Panc1 (cell line): Measurements from ENCODE around the gene PPARGC1A. TPM values are rescaled to one million over a fixed set of nuclear protein-coding genes. Genes with fewer than 3 reads are reported as not detected.

ENCODE experiments used
- ATAC-seq: fragments of 200-7000 bp; cut with Tn5 transposase; 2 replicates; pipeline ENCODE4 v1.9.1; 2020; ENCODE audit warnings: mild to moderate bottlenecking, moderate library complexity
- BruUV-seq: library from RNA; stranded (reverse); fragments of 400-500 nt; replicated peaks from 2 replicates; lab custom pipeline; 2021; lab: Mats Ljungman, UMichigan
- CTCF ChIA-PET: fragments of 300-600 bp; sonication (Branson Sonifier 250); formaldehyde crosslinking; loops from one replicate; lab custom pipeline; 2022; ENCODE audit warnings: antibody characterized with exemption; lab: Charles Lee
- POLR2A ChIA-PET: fragments of 300-600 bp; sonication (Branson Sonifier 250); formaldehyde crosslinking; loops from one replicate; lab custom pipeline; 2022; ENCODE audit warnings: antibody characterized with exemption; lab: Charles Lee
- DNase-seq: peaks from one replicate; pipeline ENCODE4 v3.0.0-alpha.2; 2010; ENCODE audit warnings: low read depth, low spot score
- H3K27ac ChIP-seq: 2 replicates; pipeline ENCODE4 v1.5.1; 2011; ENCODE audit warnings: mild to moderate bottlenecking, low read length, inconsistent platforms
- H3K27me3 ChIP-seq: fragments of 200-500 bp; sonication (Bioruptor generic); 2 replicates; pipeline ENCODE4 v1.6.0; 2014; ENCODE audit warnings: low read length, inconsistent platforms; ENCODE audit not compliant: control insufficient read depth, insufficient read depth
- H3K36me3 ChIP-seq: fragments of 200-500 bp; sonication (Bioruptor generic); 2 replicates; pipeline ENCODE4 v1.5.1; 2014; ENCODE audit warnings: inconsistent platforms, mild to moderate bottlenecking, low read length, moderate library complexity; ENCODE audit not compliant: control insufficient read depth, insufficient read depth
- H3K4me1 ChIP-seq: 2 replicates; pipeline ENCODE4 v1.5.1; 2011; ENCODE audit warnings: inconsistent platforms, mild to moderate bottlenecking, low read length, moderate library complexity; ENCODE audit not compliant: control insufficient read depth, insufficient read depth
- H3K4me3 ChIP-seq, 2 experiments: 2 replicates each; pipeline ENCODE4 v1.5.1; 2011 to 2012; ENCODE audit warnings: low read depth in 2 of 2, low read length in 2 of 2, mild to moderate bottlenecking in 2 of 2, inconsistent platforms in 1 of 2, moderate library complexity in 1 of 2
- H3K9me3 ChIP-seq: fragments of 200-500 bp; sonication (Bioruptor generic); 2 replicates; pipeline ENCODE4 v1.5.1; 2014; ENCODE audit warnings: low read depth, mild to moderate bottlenecking, inconsistent platforms, low read length, moderate library complexity; ENCODE audit not compliant: control insufficient read depth, insufficient read depth
- POLR2AphosphoS5 ChIP-seq: IDR thresholded peaks from 2 replicates; pipeline ENCODE4 v1.6.1; 2012; ENCODE audit warnings: mild to moderate bottlenecking, low read depth, low read length, moderate library complexity
- SIN3A ChIP-seq: IDR thresholded peaks from 2 replicates; pipeline ENCODE4 v1.6.1; 2012; ENCODE audit warnings: low read depth, mild to moderate bottlenecking, low read length, moderate library complexity, borderline replicate concordance; ENCODE audit not compliant: insufficient read depth
- TCF7L2 ChIP-seq: IDR thresholded peaks from 2 replicates; pipeline ENCODE4 v1.6.1; 2011; ENCODE audit warnings: mild to moderate bottlenecking, low read depth, low read length, inconsistent platforms
- in situ Hi-C: cut with HindIII; loops from 2 replicates; pipeline ENCODE4 v1.10.0; 2016; ENCODE audit warnings: low sequenced_read_pairs, low pct_unique_long_range_greater_than_20kb
- intact Hi-C: fragments of 100-400 bp; cut with micrococcal nuclease; formaldehyde crosslinking; loops from one replicate; pipeline ENCODE4 v1.10.0; 2022; ENCODE audit not compliant: unreplicated experiment
- total RNA-seq: library from RNA; stranded (reverse); gene quantifications from one replicate; pipeline ENCODE4 v1.2.1, GENCODE V29; 2021; ENCODE audit not compliant: unreplicated experiment
- TF ChIP-seq, protein P1 (sequence below): fragments of 450-650 bp; IDR thresholded peaks from 2 replicates; pipeline ENCODE4 v1.5.1; 2017; ENCODE audit warnings: mild to moderate bottlenecking
- TF ChIP-seq, protein P2 (sequence below), 2 experiments: IDR thresholded peaks; 2 replicates each; pipeline ENCODE4 v1.6.1; 2011 to 2012; ENCODE audit warnings: low read depth in 2 of 2, control low read depth in 1 of 2, low read length in 1 of 2, mild to moderate bottlenecking in 1 of 2, moderate library complexity in 1 of 2; ENCODE audit not compliant: insufficient read depth in 1 of 2

Gene PPARGC1A
- total RNA-seq, 1 experiment from 2014 or later = 0.59 TPM

DNA sequence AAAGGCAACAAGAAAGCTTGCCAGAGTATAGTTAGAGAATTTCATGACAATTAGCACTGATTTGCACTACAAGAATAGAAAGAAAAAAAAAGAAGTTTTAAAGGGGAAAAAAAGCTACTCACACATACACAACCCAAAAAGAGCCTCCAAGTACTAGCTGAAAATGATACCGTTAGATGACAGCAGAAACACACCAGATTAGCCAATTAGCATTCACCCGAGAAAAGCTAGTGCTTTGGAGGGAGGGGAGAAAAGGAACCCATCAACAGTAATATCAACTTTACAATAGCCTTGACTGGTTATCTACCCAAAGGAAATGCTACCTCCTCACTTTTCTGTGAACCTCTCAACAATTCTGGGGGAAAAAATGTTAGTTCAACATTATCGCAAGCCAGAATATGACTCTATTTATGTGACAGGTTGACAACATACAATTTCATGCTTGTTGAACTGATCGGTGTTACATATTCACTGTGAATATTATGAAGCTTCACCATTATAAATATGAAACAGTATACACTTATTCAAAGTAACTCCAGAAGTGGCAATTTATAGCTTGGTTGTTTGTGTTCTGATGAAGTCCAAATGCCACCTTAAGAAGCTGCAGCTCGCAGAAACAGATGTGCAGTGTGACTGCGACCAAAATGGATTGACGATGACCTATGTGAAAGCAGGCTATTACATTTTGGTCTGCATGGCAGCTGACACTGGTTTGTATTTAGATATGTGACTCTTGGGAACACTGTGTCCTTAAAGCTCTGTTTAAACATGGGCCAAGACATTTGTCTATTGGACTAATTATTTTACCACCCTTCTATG, 15.9 kb downstream of the PPARGC1A start:
- ATAC-seq (no peak), DNase-seq (no peak)
- H3K27ac ChIP-seq = no peak overlapping the region
- no peak overlapping the region for H3K4me3 ChIP-seq
- H3K9me3 ChIP-seq = no peaks in the 10 kb centered on the region
- no peaks in the 10 kb centered on the region for H3K27me3 ChIP-seq
- H3K36me3 ChIP-seq = no peaks in the 10 kb centered on the region
- no peaks in the 10 kb centered on the region for H3K4me1 ChIP-seq
- intact Hi-C loops = no loop called here
- ChIA-PET POLR2A (no interaction called here), CTCF (no interaction called here)
- TF ChIP-seq POLR2AphosphoS5 (no peak), SIN3A (no peak)
- TF ChIP-seq, protein P1, sequence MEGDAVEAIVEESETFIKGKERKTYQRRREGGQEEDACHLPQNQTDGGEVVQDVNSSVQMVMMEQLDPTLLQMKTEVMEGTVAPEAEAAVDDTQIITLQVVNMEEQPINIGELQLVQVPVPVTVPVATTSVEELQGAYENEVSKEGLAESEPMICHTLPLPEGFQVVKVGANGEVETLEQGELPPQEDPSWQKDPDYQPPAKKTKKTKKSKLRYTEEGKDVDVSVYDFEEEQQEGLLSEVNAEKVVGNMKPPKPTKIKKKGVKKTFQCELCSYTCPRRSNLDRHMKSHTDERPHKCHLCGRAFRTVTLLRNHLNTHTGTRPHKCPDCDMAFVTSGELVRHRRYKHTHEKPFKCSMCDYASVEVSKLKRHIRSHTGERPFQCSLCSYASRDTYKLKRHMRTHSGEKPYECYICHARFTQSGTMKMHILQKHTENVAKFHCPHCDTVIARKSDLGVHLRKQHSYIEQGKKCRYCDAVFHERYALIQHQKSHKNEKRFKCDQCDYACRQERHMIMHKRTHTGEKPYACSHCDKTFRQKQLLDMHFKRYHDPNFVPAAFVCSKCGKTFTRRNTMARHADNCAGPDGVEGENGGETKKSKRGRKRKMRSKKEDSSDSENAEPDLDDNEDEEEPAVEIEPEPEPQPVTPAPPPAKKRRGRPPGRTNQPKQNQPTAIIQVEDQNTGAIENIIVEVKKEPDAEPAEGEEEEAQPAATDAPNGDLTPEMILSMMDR = no peak
- in situ Hi-C loops = no loop called here
- no TSS peak for BruUV-seq

DNA sequence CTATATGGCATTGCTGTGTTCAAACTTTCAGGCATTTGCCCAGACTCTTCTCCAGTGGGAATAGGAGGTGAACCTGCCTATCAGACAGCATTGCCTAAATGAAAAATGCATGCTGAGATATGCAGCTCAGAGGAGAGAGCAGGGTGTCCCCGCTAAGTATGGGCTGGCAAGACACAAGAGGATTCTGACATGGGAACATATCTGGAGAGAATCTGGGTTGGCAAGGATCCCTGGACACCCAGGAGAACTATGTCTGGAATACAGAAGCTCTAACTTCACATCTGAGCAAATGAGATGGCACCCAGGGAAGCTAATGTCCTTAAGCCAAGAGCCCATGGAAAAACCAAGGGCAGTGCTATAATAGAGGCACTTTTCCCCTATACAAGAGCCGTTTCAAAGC, 18.4 kb downstream of the PPARGC1A start:
- H3K4me3 ChIP-seq = no peak overlapping the region
- H3K27ac ChIP-seq = no peak overlapping the region
- no peaks in the 10 kb centered on the region for H3K9me3 ChIP-seq
- H3K27me3 ChIP-seq = no peaks in the 10 kb centered on the region
- H3K36me3 ChIP-seq = no peaks in the 10 kb centered on the region
- DNase-seq (no peak), ATAC-seq (no peak)
- CTCF ChIA-PET = no interaction called here
- intact Hi-C loops (no loop called here), in situ Hi-C loops (no loop called here)
- no peaks in the 10 kb centered on the region for H3K4me1 ChIP-seq
- no TSS peak for BruUV-seq
- POLR2A ChIA-PET = no interaction called here
- TF ChIP-seq TCF7L2 (no peak), SIN3A (no peak), POLR2AphosphoS5 (no peak)

DNA sequence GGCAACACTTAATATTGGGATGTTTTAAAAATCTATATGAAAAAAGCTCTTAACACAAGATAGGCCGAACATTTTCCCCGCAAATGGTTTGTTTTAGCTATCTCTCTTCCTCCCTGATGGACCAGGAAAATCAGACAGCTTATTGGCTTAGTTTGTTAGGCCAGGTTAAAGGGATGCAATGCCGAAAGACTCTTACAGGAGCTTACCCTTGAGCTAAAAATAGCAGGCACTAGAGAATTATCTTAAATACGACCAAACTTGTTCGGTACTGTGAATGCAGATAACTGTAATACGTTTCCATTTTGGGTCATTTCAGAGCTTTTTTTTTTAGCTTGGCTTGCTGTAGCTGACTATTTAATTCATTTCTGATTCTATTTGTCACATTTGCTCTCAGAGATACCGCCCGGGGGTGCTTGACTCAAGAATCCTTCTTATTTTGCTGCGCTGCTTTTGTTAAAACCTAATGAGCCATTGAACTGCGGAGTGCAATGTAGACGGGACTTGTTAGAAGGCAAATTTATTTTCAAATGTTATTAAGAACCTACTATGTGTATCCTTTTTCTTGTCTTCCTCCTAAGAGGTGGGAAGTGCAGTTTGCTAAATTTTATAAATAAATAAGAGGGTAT, 23.3 kb downstream of the PPARGC1A start:
- in situ Hi-C loops (no loop called here), intact Hi-C loops (no loop called here)
- H3K36me3 ChIP-seq = no peaks in the 10 kb centered on the region
- no peak for DNase-seq
- ChIA-PET CTCF (no interaction called here), POLR2A (no interaction called here)
- no TSS peak for BruUV-seq
- no peak overlapping the region for H3K27ac ChIP-seq
- H3K4me1 ChIP-seq = no peaks in the 10 kb centered on the region
- ATAC-seq = no peak
- TF ChIP-seq SIN3A (no peak), TCF7L2 (no peak)
- H3K4me3 ChIP-seq = no peak overlapping the region
- H3K27me3 ChIP-seq = no peaks in the 10 kb centered on the region
- no peaks in the 10 kb centered on the region for H3K9me3 ChIP-seq

- no peaks in the 10 kb centered on the region for H3K9me3 ChIP-seq
- CTCF ChIA-PET = no interaction called here
- in situ Hi-C loops = no loop called here
Observed at GRCh38 chr4:23861897-23862296, 27.9 kb downstream of the PPARGC1A start.

More at GRCh38 chr4:23861897-23862296, 27.9 kb downstream of the PPARGC1A start:
- BruUV-seq = no TSS peak
- H3K36me3 ChIP-seq = no peaks in the 10 kb centered on the region
- POLR2A ChIA-PET = no interaction called here
- ATAC-seq (no peak), DNase-seq (no peak)
- no peaks in the 10 kb centered on the region for H3K4me1 ChIP-seq
- H3K27me3 ChIP-seq = no peaks in the 10 kb centered on the region
- H3K4me3 ChIP-seq = no peak overlapping the region
- no peak for TF ChIP-seq SIN3A
- no peak for TF ChIP-seq POLR2AphosphoS5
- no peak for TF ChIP-seq TCF7L2
- TF ChIP-seq, protein P1 = no peak
- TF ChIP-seq, protein P2, sequence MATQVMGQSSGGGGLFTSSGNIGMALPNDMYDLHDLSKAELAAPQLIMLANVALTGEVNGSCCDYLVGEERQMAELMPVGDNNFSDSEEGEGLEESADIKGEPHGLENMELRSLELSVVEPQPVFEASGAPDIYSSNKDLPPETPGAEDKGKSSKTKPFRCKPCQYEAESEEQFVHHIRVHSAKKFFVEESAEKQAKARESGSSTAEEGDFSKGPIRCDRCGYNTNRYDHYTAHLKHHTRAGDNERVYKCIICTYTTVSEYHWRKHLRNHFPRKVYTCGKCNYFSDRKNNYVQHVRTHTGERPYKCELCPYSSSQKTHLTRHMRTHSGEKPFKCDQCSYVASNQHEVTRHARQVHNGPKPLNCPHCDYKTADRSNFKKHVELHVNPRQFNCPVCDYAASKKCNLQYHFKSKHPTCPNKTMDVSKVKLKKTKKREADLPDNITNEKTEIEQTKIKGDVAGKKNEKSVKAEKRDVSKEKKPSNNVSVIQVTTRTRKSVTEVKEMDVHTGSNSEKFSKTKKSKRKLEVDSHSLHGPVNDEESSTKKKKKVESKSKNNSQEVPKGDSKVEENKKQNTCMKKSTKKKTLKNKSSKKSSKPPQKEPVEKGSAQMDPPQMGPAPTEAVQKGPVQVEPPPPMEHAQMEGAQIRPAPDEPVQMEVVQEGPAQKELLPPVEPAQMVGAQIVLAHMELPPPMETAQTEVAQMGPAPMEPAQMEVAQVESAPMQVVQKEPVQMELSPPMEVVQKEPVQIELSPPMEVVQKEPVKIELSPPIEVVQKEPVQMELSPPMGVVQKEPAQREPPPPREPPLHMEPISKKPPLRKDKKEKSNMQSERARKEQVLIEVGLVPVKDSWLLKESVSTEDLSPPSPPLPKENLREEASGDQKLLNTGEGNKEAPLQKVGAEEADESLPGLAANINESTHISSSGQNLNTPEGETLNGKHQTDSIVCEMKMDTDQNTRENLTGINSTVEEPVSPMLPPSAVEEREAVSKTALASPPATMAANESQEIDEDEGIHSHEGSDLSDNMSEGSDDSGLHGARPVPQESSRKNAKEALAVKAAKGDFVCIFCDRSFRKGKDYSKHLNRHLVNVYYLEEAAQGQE (IDR thresholded peaks at IDR 0.05; ENCODE audit: insufficient read depth in 1 of 2, low read depth in 2 of 2, low read length in 1 of 2) = no peak
- no peak overlapping the region for H3K27ac ChIP-seq
- intact Hi-C loops = no loop called here
